ENCODE results near the gene CPXM1.

Gene CPXM1

GRCh38 chr20:2800521-2801285 is at the start of gene CPXM1:
CPXM1 (minus strand) TSS chr20:2800627; CDS start chr20:2800572, 55 bp downstream.
- no peaks in the 10 kb centered on the region for H3K36me3 Mint-ChIP-seq (ENCODE audit: low read depth)
- peak within 1 kb of the TSS; percentile 90 for H3K4me3 Mint-ChIP-seq
- H3K9me3 Mint-ChIP-seq = no peaks in the 10 kb centered on the region
- peak; percentile 42 for DNase-seq
- H3K4me1 Mint-ChIP-seq = peaks cover 27% of the 10 kb centered on the region
- peaks cover 56% of the 10 kb centered on the region for H3K27me3 Mint-ChIP-seq
- H3K27ac Mint-ChIP-seq = peak within 1 kb of the TSS; percentile 90
- ATAC-seq = peak; percentile 67

- no peaks in the 10 kb centered on the region for H3K9me3 Mint-ChIP-seq
- no peak for ATAC-seq
- H3K27ac Mint-ChIP-seq = no peak overlapping the region
- no peaks in the 10 kb centered on the region for H3K36me3 Mint-ChIP-seq (ENCODE audit: low read depth)
- H3K4me1 Mint-ChIP-seq = peaks cover 33% of the 10 kb centered on the region
- DNase-seq = no peak
- no peaks in the 10 kb centered on the region for H3K27me3 Mint-ChIP-seq
- no peak overlapping the region for H3K4me3 Mint-ChIP-seq
These were observed 49.1 kb upstream of the CPXM1 start for GRCh38 chr20:2849529-2849928.

GRCh38 chr20:2847802-2848201 is 47.4 kb upstream of the CPXM1 start:
- Mint-ChIP-seq H3K9me3 (no peaks in the 10 kb centered on the region), H3K27ac (no peak overlapping the region), H3K4me3 (no peak overlapping the region), H3K36me3 (ENCODE audit: low read depth) (peaks cover 2% of the 10 kb centered on the region), H3K27me3 (no peaks in the 10 kb centered on the region), H3K4me1 (peaks cover 44% of the 10 kb centered on the region)
- no peak for DNase-seq
- no peak for ATAC-seq

GRCh38 chr20:2846698-2847097 is 46.3 kb upstream of the CPXM1 start:
- Mint-ChIP-seq H3K27ac (no peak overlapping the region), H3K27me3 (no peaks in the 10 kb centered on the region), H3K4me1 (peaks cover 34% of the 10 kb centered on the region), H3K36me3 (ENCODE audit: low read depth) (peaks cover 2% of the 10 kb centered on the region), H3K9me3 (no peaks in the 10 kb centered on the region), H3K4me3 (no peak overlapping the region)
- ATAC-seq (no peak), DNase-seq (no peak)

GRCh38 chr20:2845607-2846006 is 45.2 kb upstream of the CPXM1 start:
- Mint-ChIP-seq H3K9me3 (no peaks in the 10 kb centered on the region), H3K27ac (no peak overlapping the region), H3K27me3 (no peaks in the 10 kb centered on the region), H3K36me3 (ENCODE audit: low read depth) (peaks cover 2% of the 10 kb centered on the region), H3K4me1 (peaks cover 40% of the 10 kb centered on the region), H3K4me3 (no peak overlapping the region)
- DNase-seq = no peak
- no peak for ATAC-seq

- DNase-seq = peak; percentile 59
These were observed 40.6 kb upstream of the CPXM1 start for GRCh38 chr20:2840967-2841531.

GRCh38 chr20:2840138-2840966 is 39.9 kb upstream of the CPXM1 start, which contains the start of the genes PCED1A and VPS16:
PCED1A (minus strand) TSS chr20:2840655; CDS start chr20:2839912, 743 bp downstream.
VPS16 (plus strand) TSS chr20:2840745; CDS start chr20:2840775, 30 bp downstream.
- peaks cover 20% of the 10 kb centered on the region for H3K36me3 Mint-ChIP-seq (ENCODE audit: low read depth)
- H3K9me3 Mint-ChIP-seq = no peaks in the 10 kb centered on the region
- ATAC-seq (peak; percentile 99), DNase-seq (peak; percentile 90)
- H3K27me3 Mint-ChIP-seq = no peaks in the 10 kb centered on the region
- peak within 1 kb of the TSS; percentile 91 for H3K27ac Mint-ChIP-seq
- peak within 1 kb of the TSS; percentile 90 for H3K4me3 Mint-ChIP-seq
- H3K4me1 Mint-ChIP-seq = peaks cover 50% of the 10 kb centered on the region

More at GRCh38 chr20:2840967-2841531, 40.6 kb upstream of the CPXM1 start:
- Mint-ChIP-seq H3K27me3 (no peaks in the 10 kb centered on the region), H3K4me1 (peaks cover 54% of the 10 kb centered on the region), H3K9me3 (no peaks in the 10 kb centered on the region), H3K4me3 (peak overlapping the region; percentile 90), H3K27ac (peak overlapping the region; percentile 74), H3K36me3 (ENCODE audit: low read depth) (peaks cover 19% of the 10 kb centered on the region)
- peak; percentile 16 for ATAC-seq

- peak overlapping the region; percentile 77 for H3K4me3 Mint-ChIP-seq
- H3K9me3 Mint-ChIP-seq = no peaks in the 10 kb centered on the region
- no peak for ATAC-seq
- peaks cover 25% of the 10 kb centered on the region for H3K36me3 Mint-ChIP-seq (ENCODE audit: low read depth)
- H3K27me3 Mint-ChIP-seq = no peaks in the 10 kb centered on the region
- peaks cover 45% of the 10 kb centered on the region for H3K4me1 Mint-ChIP-seq
- DNase-seq = no peak
- H3K27ac Mint-ChIP-seq = peak overlapping the region; percentile 91
These were observed 39.3 kb upstream of the CPXM1 start for GRCh38 chr20:2839732-2840137.

- no peak for ATAC-seq
- Mint-ChIP-seq H3K36me3 (ENCODE audit: low read depth) (peaks cover 26% of the 10 kb centered on the region), H3K4me1 (peaks cover 38% of the 10 kb centered on the region), H3K27me3 (no peaks in the 10 kb centered on the region), H3K4me3 (peak overlapping the region; percentile 77), H3K27ac (peak overlapping the region; percentile 91), H3K9me3 (no peaks in the 10 kb centered on the region)
- no peak for DNase-seq
These were observed 38.6 kb upstream of the CPXM1 start for GRCh38 chr20:2838847-2839671.

GRCh38 chr20:2838170-2838797 is 37.9 kb upstream of the CPXM1 start:
- Mint-ChIP-seq H3K36me3 (ENCODE audit: low read depth) (peaks cover 25% of the 10 kb centered on the region), H3K4me1 (peaks cover 30% of the 10 kb centered on the region), H3K27ac (no peak overlapping the region), H3K9me3 (no peaks in the 10 kb centered on the region), H3K4me3 (no peak overlapping the region), H3K27me3 (no peaks in the 10 kb centered on the region)
- ATAC-seq (no peak), DNase-seq (no peak)

- Mint-ChIP-seq H3K4me1 (peaks cover 26% of the 10 kb centered on the region), H3K27me3 (no peaks in the 10 kb centered on the region), H3K36me3 (ENCODE audit: low read depth) (peaks cover 25% of the 10 kb centered on the region), H3K4me3 (no peak overlapping the region), H3K27ac (no peak overlapping the region), H3K9me3 (no peaks in the 10 kb centered on the region)
- ATAC-seq (no peak), DNase-seq (no peak)
These were observed 37.0 kb upstream of the CPXM1 start for GRCh38 chr20:2837221-2837960.

GRCh38 chr20:2836035-2836434 is 35.6 kb upstream of the CPXM1 start:
- ATAC-seq (no peak), DNase-seq (no peak)
- Mint-ChIP-seq H3K4me3 (no peak overlapping the region), H3K4me1 (peaks cover 30% of the 10 kb centered on the region), H3K27ac (no peak overlapping the region), H3K27me3 (no peaks in the 10 kb centered on the region), H3K9me3 (no peaks in the 10 kb centered on the region), H3K36me3 (ENCODE audit: low read depth) (peaks cover 25% of the 10 kb centered on the region)

- peaks cover 30% of the 10 kb centered on the region for H3K4me1 Mint-ChIP-seq
- no peaks in the 10 kb centered on the region for H3K27me3 Mint-ChIP-seq
- DNase-seq = no peak
- peaks cover 25% of the 10 kb centered on the region for H3K36me3 Mint-ChIP-seq (ENCODE audit: low read depth)
- no peak overlapping the region for H3K4me3 Mint-ChIP-seq
- ATAC-seq = no peak
- no peak overlapping the region for H3K27ac Mint-ChIP-seq
- H3K9me3 Mint-ChIP-seq = no peaks in the 10 kb centered on the region
These were observed 34.9 kb upstream of the CPXM1 start for GRCh38 chr20:2835331-2835796.
